Osteoblast (primary cell): ENCODE results near the gene RYR3. TPM values are rescaled to one million over a fixed set of nuclear protein-coding genes. Genes with fewer than 3 reads are reported as not detected.

Experiments
- DNase-seq: peaks from one replicate; pipeline ENCODE4 v3.0.0; 2011; ENCODE audit warnings: low spot score, mixed read lengths; ENCODE audit not compliant: insufficient read length; ENCODE audit errors: missing footprints
- H2AFZ ChIP-seq: 2 replicates; pipeline ENCODE4 v1.6.0; 2011; ENCODE audit warnings: mild to moderate bottlenecking, low read length
- H3K27ac ChIP-seq: 2 replicates; pipeline ENCODE4 v1.5.1; 2011; ENCODE audit warnings: mild to moderate bottlenecking, low read depth, low read length, moderate library complexity
- H3K27me3 ChIP-seq: 2 replicates; pipeline ENCODE4 v1.6.0; 2012; ENCODE audit warnings: mild to moderate bottlenecking, control low read depth, inconsistent platforms, low read length, moderate library complexity; ENCODE audit not compliant: insufficient read depth
- H3K36me3 ChIP-seq: 2 replicates; pipeline ENCODE4 v1.5.1; 2011; ENCODE audit warnings: mild to moderate bottlenecking, low read length, control low read depth, moderate library complexity; ENCODE audit not compliant: insufficient read depth
- H3K4me1 ChIP-seq: 2 replicates; pipeline ENCODE4 v1.5.1; 2011; ENCODE audit warnings: mild to moderate bottlenecking, low read length, control low read depth, moderate library complexity; ENCODE audit not compliant: insufficient read depth
- H3K4me2 ChIP-seq: 2 replicates; pipeline ENCODE4 v1.6.0; 2011; ENCODE audit warnings: mild to moderate bottlenecking, low read length; ENCODE audit not compliant: insufficient read depth
- H3K4me3 ChIP-seq: fragments of 200-600 bp; sonication (generic); 3 replicates; pipeline ENCODE4 v1.5.1; 2012; ENCODE audit warnings: mild to moderate bottlenecking, low read length, inconsistent platforms; ENCODE audit not compliant: insufficient read depth
- H3K79me2 ChIP-seq: 2 replicates; pipeline ENCODE4 v1.6.0; 2012; ENCODE audit warnings: mild to moderate bottlenecking, low read length, control low read depth, inconsistent platforms; ENCODE audit not compliant: insufficient read depth
- H3K9me3 ChIP-seq: 2 replicates; pipeline ENCODE4 v1.5.1; 2011; ENCODE audit warnings: low read depth, low read length, control low read depth
- H4K20me1 ChIP-seq: 2 replicates; pipeline ENCODE4 v1.6.0; 2012; ENCODE audit warnings: mild to moderate bottlenecking, low read length, control low read depth; ENCODE audit not compliant: insufficient read depth
- total RNA-seq: library from RNA; depleted of rRNA; stranded (reverse); fragments of >200 nt; gene quantifications from 2 replicates; pipeline ENCODE4 v1.2.3, GENCODE V29; 2012
- TF ChIP-seq, protein P1 (sequence below): IDR thresholded peaks from 2 replicates; pipeline ENCODE4 v1.5.1; 2011; ENCODE audit warnings: mild to moderate bottlenecking, low read depth, low read length, moderate library complexity; ENCODE audit errors: extremely low read depth

The RYR3 gene
- total RNA-seq, 1 donor: not detected

DNA sequence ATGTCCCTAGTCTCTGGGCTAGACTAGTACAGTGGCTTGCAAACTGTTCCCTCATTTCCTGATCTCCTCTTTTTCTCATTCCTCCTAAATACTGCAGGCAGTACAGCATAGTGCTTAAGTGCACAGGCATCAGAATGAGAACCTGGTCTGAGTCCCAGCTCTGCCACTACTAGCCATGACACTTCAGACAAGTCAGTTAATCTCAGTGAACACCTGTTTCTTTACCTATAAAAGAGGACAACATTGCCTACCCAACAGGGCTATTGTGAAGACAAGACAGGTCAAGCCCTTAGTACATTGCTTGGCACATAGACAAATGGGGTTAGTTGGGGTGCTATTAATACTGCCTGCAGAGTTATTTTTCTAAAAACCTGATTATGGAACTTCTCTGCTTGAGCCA is 113.3 kb downstream of the RYR3 start:
- Histone ChIP-seq H3K36me3 (no peaks in the 10 kb centered on the region), H3K27me3 (no peaks in the 10 kb centered on the region)
- TF ChIP-seq, protein P1, sequence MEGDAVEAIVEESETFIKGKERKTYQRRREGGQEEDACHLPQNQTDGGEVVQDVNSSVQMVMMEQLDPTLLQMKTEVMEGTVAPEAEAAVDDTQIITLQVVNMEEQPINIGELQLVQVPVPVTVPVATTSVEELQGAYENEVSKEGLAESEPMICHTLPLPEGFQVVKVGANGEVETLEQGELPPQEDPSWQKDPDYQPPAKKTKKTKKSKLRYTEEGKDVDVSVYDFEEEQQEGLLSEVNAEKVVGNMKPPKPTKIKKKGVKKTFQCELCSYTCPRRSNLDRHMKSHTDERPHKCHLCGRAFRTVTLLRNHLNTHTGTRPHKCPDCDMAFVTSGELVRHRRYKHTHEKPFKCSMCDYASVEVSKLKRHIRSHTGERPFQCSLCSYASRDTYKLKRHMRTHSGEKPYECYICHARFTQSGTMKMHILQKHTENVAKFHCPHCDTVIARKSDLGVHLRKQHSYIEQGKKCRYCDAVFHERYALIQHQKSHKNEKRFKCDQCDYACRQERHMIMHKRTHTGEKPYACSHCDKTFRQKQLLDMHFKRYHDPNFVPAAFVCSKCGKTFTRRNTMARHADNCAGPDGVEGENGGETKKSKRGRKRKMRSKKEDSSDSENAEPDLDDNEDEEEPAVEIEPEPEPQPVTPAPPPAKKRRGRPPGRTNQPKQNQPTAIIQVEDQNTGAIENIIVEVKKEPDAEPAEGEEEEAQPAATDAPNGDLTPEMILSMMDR: no peak

DNA sequence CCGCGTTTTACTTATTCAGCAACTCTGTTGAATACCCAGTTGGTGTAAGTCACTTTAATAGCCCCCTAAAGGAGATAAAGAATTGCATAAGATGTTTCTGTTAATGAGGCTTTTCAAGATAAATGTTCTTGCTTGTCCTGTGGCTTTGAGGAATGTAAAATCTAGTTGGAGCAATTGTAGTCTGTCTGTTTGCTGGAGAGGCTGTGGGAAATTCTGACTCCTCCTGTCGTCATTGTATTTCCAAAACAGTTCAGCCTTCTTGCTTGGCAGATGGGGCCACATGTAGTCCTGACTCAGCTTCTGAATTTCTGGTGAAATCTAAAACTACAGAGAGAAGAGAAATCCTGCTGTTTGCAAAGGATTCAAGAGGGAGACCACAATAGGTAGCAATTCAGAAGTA is 114.4 kb downstream of the RYR3 start:
- H3K9me3 ChIP-seq: no peaks in the 10 kb centered on the region
- no peaks in the 10 kb centered on the region for H3K4me1 ChIP-seq
- no peak overlapping the region for H2AFZ ChIP-seq
- no peaks in the 10 kb centered on the region for H3K36me3 ChIP-seq
- no peak overlapping the region for H3K27ac ChIP-seq
- DNase-seq: no peak
- no peaks in the 10 kb centered on the region for H3K79me2 ChIP-seq
- no peak overlapping the region for H3K4me2 ChIP-seq
- no peak overlapping the region for H3K4me3 ChIP-seq
- TF ChIP-seq, protein P1: no peak
- H3K27me3 ChIP-seq: no peaks in the 10 kb centered on the region
- no peaks in the 10 kb centered on the region for H4K20me1 ChIP-seq

More for the DNA sequence above, 113.3 kb downstream of the RYR3 start:
- no peak overlapping the region for H3K4me3 ChIP-seq
- no peaks in the 10 kb centered on the region for H4K20me1 ChIP-seq
- H2AFZ ChIP-seq: no peak overlapping the region
- no peaks in the 10 kb centered on the region for H3K79me2 ChIP-seq
- no peak for DNase-seq
- no peak overlapping the region for H3K4me2 ChIP-seq
- no peak overlapping the region for H3K27ac ChIP-seq
- H3K9me3 ChIP-seq: no peaks in the 10 kb centered on the region
- no peaks in the 10 kb centered on the region for H3K4me1 ChIP-seq

DNA sequence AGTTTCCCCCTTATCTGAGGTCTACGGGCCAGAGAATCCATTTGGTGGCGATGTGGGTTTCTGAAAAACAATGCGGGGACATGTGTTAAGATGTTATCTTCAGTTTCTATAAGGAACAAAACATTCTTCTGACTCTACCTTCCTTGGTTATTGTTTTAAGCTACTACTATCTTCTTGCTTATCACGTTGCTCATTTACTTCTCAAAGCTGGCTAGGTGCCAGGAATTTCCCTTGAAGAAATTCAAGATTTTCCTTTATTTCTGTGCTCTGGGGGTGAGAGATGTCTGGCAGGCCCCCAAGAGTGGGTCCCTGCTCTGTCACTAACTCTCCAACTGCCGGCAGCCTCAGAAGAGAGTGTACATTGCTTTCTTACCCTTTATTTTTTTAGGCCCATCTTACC is 119.8 kb downstream of the RYR3 start:
- H4K20me1 ChIP-seq: no peaks in the 10 kb centered on the region
- H3K4me3 ChIP-seq: no peak overlapping the region

DNA sequence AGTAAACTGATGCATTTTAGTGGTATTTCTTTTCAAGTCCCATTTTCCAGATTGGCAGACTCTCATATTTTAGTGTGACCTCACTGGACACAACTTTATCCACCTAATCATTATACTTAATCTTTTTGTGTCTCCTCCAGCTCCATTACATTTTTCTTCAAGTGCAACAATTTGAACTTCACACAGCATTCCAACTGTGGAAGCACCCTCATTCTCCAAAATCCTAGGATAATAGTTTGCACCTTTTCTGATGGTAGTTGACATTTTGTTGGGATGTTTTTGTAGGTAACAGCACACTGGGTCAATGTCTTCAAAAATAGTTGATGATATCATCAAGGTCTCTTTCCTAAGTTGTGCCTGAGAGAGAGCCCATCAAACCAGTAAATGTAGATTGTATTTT is 123.1 kb downstream of the RYR3 start:
- DNase-seq: no peak
- H2AFZ ChIP-seq: no peak overlapping the region
- H3K79me2 ChIP-seq: no peaks in the 10 kb centered on the region
- TF ChIP-seq, protein P1: no peak
- H3K27me3 ChIP-seq: no peaks in the 10 kb centered on the region
- H3K4me2 ChIP-seq: no peak overlapping the region
- H3K36me3 ChIP-seq: no peaks in the 10 kb centered on the region
- no peaks in the 10 kb centered on the region for H4K20me1 ChIP-seq
- no peak overlapping the region for H3K4me3 ChIP-seq
- no peaks in the 10 kb centered on the region for H3K9me3 ChIP-seq
- no peak overlapping the region for H3K27ac ChIP-seq
- H3K4me1 ChIP-seq: no peaks in the 10 kb centered on the region

More for the DNA sequence above, 119.8 kb downstream of the RYR3 start:
- no peaks in the 10 kb centered on the region for H3K36me3 ChIP-seq
- no peak overlapping the region for H2AFZ ChIP-seq
- H3K27me3 ChIP-seq: no peaks in the 10 kb centered on the region
- no peaks in the 10 kb centered on the region for H3K9me3 ChIP-seq
- no peak overlapping the region for H3K4me2 ChIP-seq
- no peaks in the 10 kb centered on the region for H3K79me2 ChIP-seq
- no peak for DNase-seq
- TF ChIP-seq, protein P1: no peak
- H3K4me1 ChIP-seq: no peaks in the 10 kb centered on the region
- H3K27ac ChIP-seq: no peak overlapping the region
